ENCODE data around the gene BCAS3.

Gene BCAS3

GRCh38 chr17:60827943-60828342 lies 150.3 kb downstream of the BCAS3 start:
- no peaks in the 10 kb centered on the region for H3K36me3 Mint-ChIP-seq (ENCODE audit: low read depth)

GRCh38 chr17:60832151-60832585 lies 154.5 kb downstream of the BCAS3 start:
- Mint-ChIP-seq H3K36me3 (ENCODE audit: low read depth) (no peaks in the 10 kb centered on the region), H3K4me3 (no peak overlapping the region), H3K27me3 (ENCODE audit: low read depth, poor library complexity) (no peaks in the 10 kb centered on the region), H3K9me3 (no peaks in the 10 kb centered on the region), H3K4me1 (peaks cover 6% of the 10 kb centered on the region), H3K27ac (no peak overlapping the region)
- no peak for TF ChIP-seq CTCF (IDR thresholded peaks at IDR 0.05)
- no peak for DNase-seq

More at GRCh38 chr17:60827943-60828342, 150.3 kb downstream of the BCAS3 start:
- Mint-ChIP-seq H3K27me3 (ENCODE audit: low read depth, poor library complexity) (no peaks in the 10 kb centered on the region), H3K4me3 (no peak overlapping the region), H3K4me1 (peaks cover 6% of the 10 kb centered on the region), H3K27ac (no peak overlapping the region), H3K9me3 (no peaks in the 10 kb centered on the region)
- DNase-seq: no peak
- no peak for TF ChIP-seq CTCF (IDR thresholded peaks at IDR 0.05)

GRCh38 chr17:60832631-60833030 lies 155.0 kb downstream of the BCAS3 start:
- no peak for DNase-seq
- no peak overlapping the region for H3K4me3 Mint-ChIP-seq
- no peak for TF ChIP-seq CTCF (IDR thresholded peaks at IDR 0.05)
- no peaks in the 10 kb centered on the region for H3K9me3 Mint-ChIP-seq
- H3K4me1 Mint-ChIP-seq: peaks cover 6% of the 10 kb centered on the region
- H3K36me3 Mint-ChIP-seq (ENCODE audit: low read depth): no peaks in the 10 kb centered on the region
- no peak overlapping the region for H3K27ac Mint-ChIP-seq
- no peaks in the 10 kb centered on the region for H3K27me3 Mint-ChIP-seq (ENCODE audit: low read depth, poor library complexity)

- H3K36me3 Mint-ChIP-seq (ENCODE audit: low read depth): no peaks in the 10 kb centered on the region
- no peak overlapping the region for H3K4me3 Mint-ChIP-seq
- DNase-seq: no peak
- no peak overlapping the region for H3K27ac Mint-ChIP-seq
- H3K9me3 Mint-ChIP-seq: no peaks in the 10 kb centered on the region
- H3K4me1 Mint-ChIP-seq: no peaks in the 10 kb centered on the region
- peaks cover 5% of the 10 kb centered on the region for H3K27me3 Mint-ChIP-seq (ENCODE audit: low read depth, poor library complexity)
- no peak for TF ChIP-seq CTCF (IDR thresholded peaks at IDR 0.05)
These were observed 162.8 kb downstream of the BCAS3 start for GRCh38 chr17:60840456-60840855.

- Mint-ChIP-seq H3K27me3 (ENCODE audit: low read depth, poor library complexity) (peaks cover 5% of the 10 kb centered on the region), H3K4me3 (no peak overlapping the region), H3K36me3 (ENCODE audit: low read depth) (no peaks in the 10 kb centered on the region), H3K9me3 (no peaks in the 10 kb centered on the region), H3K4me1 (no peaks in the 10 kb centered on the region), H3K27ac (no peak overlapping the region)
- DNase-seq: no peak
- TF ChIP-seq CTCF (IDR thresholded peaks at IDR 0.05): no peak
These were observed 167.4 kb downstream of the BCAS3 start for GRCh38 chr17:60845012-60845411.

GRCh38 chr17:60846175-60846574 lies 168.5 kb downstream of the BCAS3 start:
- Mint-ChIP-seq H3K36me3 (ENCODE audit: low read depth) (no peaks in the 10 kb centered on the region), H3K27me3 (ENCODE audit: low read depth, poor library complexity) (peaks cover 4% of the 10 kb centered on the region), H3K4me3 (no peak overlapping the region), H3K27ac (no peak overlapping the region), H3K9me3 (no peaks in the 10 kb centered on the region), H3K4me1 (no peaks in the 10 kb centered on the region)
- no peak for DNase-seq
- TF ChIP-seq CTCF (IDR thresholded peaks at IDR 0.05): no peak

Data from nephron progenitor cell (in vitro differentiated cells).